Trophoblast cell (in vitro differentiated cells and primary cell): ENCODE results near the gene TRERF1.
A peak's percentile ranks its signal among the peaks of the same experiment; 100 is the strongest.
"Not testable (repeated sequence)": the region's sequence is repeated elsewhere in the genome, so short reads cannot be mapped to it uniquely, and the experiment has no call there.

Source experiments
- DNase-seq, 2 donors: peaks; one replicate each; pipeline ENCODE4 v3.0.0-alpha.2; 2016
- H2AFZ ChIP-seq: 2 replicates; pipeline ENCODE4 v1.6.1; 2013; ENCODE audit warnings: low read length, moderate library complexity, mild to moderate bottlenecking; ENCODE audit not compliant: insufficient read depth, poor library complexity
- H2AK5ac ChIP-seq: 2 replicates; pipeline ENCODE4 v1.6.1; 2013; ENCODE audit warnings: mild to moderate bottlenecking, low read length
- H2BK120ac ChIP-seq: 2 replicates; pipeline ENCODE4 v1.6.1; 2013; ENCODE audit warnings: low read length, mild to moderate bottlenecking, moderate library complexity; ENCODE audit not compliant: insufficient read depth, poor library complexity
- H2BK12ac ChIP-seq: 2 replicates; pipeline ENCODE4 v1.6.1; 2013; ENCODE audit warnings: mild to moderate bottlenecking, low read length, moderate library complexity
- H2BK5ac ChIP-seq: 2 replicates; pipeline ENCODE4 v1.6.1; 2013; ENCODE audit warnings: low read length, low read depth, moderate library complexity, mild to moderate bottlenecking; ENCODE audit not compliant: poor library complexity
- H3K14ac ChIP-seq: 2 replicates; pipeline ENCODE4 v1.6.1; 2013; ENCODE audit warnings: mild to moderate bottlenecking, low read length
- H3K18ac ChIP-seq: 2 replicates; pipeline ENCODE4 v1.6.1; 2013; ENCODE audit warnings: mild to moderate bottlenecking, low read length
- H3K23ac ChIP-seq: 2 replicates; pipeline ENCODE4 v1.6.1; 2013; ENCODE audit warnings: low read length
- H3K27ac ChIP-seq: 2 replicates; pipeline ENCODE4 v1.5.1; 2013; ENCODE audit warnings: low read depth, mild to moderate bottlenecking, inconsistent platforms, low read length, moderate library complexity
- H3K27me3 ChIP-seq: 2 replicates; pipeline ENCODE4 v1.6.1; 2013; ENCODE audit warnings: inconsistent platforms, mild to moderate bottlenecking, low read length, moderate library complexity; ENCODE audit not compliant: insufficient read depth
- H3K36me3 ChIP-seq, 2 experiments: 1 replicate in 1 of 2; 2 replicates in 1 of 2; pipeline ENCODE4 v1.6.1; 2013; ENCODE audit warnings: low read length in 2 of 2, mild to moderate bottlenecking in 2 of 2, moderate library complexity in 1 of 2; ENCODE audit not compliant: insufficient read depth in 2 of 2, control insufficient read depth in 1 of 2
- H3K4ac ChIP-seq: 2 replicates; pipeline ENCODE4 v1.6.1; 2013; ENCODE audit warnings: low read depth, mild to moderate bottlenecking, low read length, moderate library complexity
- H3K4me1 ChIP-seq, 2 experiments: 1 replicate in 1 of 2; 2 replicates in 1 of 2; pipeline ENCODE4 v1.6.1; 2013; ENCODE audit warnings: low read length in 2 of 2, mild to moderate bottlenecking in 2 of 2, moderate library complexity in 1 of 2; ENCODE audit not compliant: insufficient read depth in 2 of 2, control insufficient read depth in 1 of 2
- H3K4me2 ChIP-seq: 2 replicates; pipeline ENCODE4 v1.6.1; 2013; ENCODE audit warnings: inconsistent platforms, mild to moderate bottlenecking, low read length, moderate library complexity
- H3K4me3 ChIP-seq: 2 replicates; pipeline ENCODE4 v1.5.1; 2013; ENCODE audit warnings: mild to moderate bottlenecking, low read depth, low read length, inconsistent platforms
- H3K79me1 ChIP-seq: one replicate; pipeline ENCODE4 v1.6.1; 2013; ENCODE audit warnings: low read length
- H3K79me2 ChIP-seq: 2 replicates; pipeline ENCODE4 v1.6.1; 2013; ENCODE audit warnings: low read length, mild to moderate bottlenecking; ENCODE audit not compliant: control insufficient read depth, insufficient read depth, poor library complexity
- H3K9ac ChIP-seq: 2 replicates; pipeline ENCODE4 v1.6.1; 2013; ENCODE audit warnings: mild to moderate bottlenecking, low read length
- H3K9me3 ChIP-seq: 2 replicates; pipeline ENCODE4 v1.6.1; 2013; ENCODE audit warnings: low read depth, mild to moderate bottlenecking, control low read depth, inconsistent platforms, low read length; ENCODE audit not compliant: insufficient read depth
- H4K12ac ChIP-seq: 2 replicates; pipeline ENCODE4 v1.6.1; 2013; ENCODE audit warnings: low read depth, mild to moderate bottlenecking, low read length, moderate library complexity
- H4K8ac ChIP-seq: 2 replicates; pipeline ENCODE4 v1.6.1; 2013; ENCODE audit warnings: low read depth, mild to moderate bottlenecking, low read length, moderate library complexity
- H4K91ac ChIP-seq: one replicate; pipeline ENCODE4 v1.6.1; 2013; ENCODE audit warnings: low read depth, mild to moderate bottlenecking, low read length, moderate library complexity
- WGBS: extraction: QIAGEN DNeasy Blood & Tissue Kit; methylation state at CpG from one replicate; pipeline ENCODE4 v1.1.7; 2013; ENCODE audit warnings: missing lambda C conversion rate; ENCODE audit not compliant: insufficient read length, insufficient coverage; ENCODE audit errors: extremely low coverage; 5-methylcytosine and 5-hydroxymethylcytosine counted together

The TRERF1 gene

DNA sequence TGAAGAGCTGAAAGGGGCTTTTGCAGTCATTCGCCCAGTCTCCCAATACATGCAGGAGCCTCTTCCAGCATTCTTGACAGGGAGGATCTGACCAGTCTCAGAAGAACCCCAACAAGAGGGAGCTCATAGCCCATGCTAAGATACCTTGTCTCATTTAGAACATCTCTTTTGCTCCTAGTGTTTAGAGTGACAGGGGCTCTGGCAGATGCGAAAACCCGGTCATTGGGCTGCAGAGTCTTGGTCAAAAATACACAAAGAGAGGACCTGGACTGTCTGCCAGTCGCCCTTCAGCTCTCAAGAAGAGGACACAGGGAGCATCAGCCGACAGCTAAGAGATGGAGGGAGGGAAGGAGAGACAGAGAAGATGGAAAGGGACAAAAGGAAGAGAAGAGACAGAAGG, 257.7 kb downstream of the TRERF1 start:
- H2BK120ac ChIP-seq = no peak overlapping the region
- H3K79me2 ChIP-seq = no peaks in the 10 kb centered on the region
- H4K12ac ChIP-seq = no peak overlapping the region
- no peak overlapping the region for H2AK5ac ChIP-seq
- no peak overlapping the region for H3K4ac ChIP-seq
- no peak overlapping the region for H3K4me2 ChIP-seq
- no peak overlapping the region for H3K4me3 ChIP-seq
- no CpG with 5 or more reads among the region's 5 CpGs for WGBS
- no peaks in the 10 kb centered on the region for H3K4me1 ChIP-seq
- no peak overlapping the region for H3K14ac ChIP-seq
- no peak overlapping the region for H2BK12ac ChIP-seq
- no peak overlapping the region for H3K18ac ChIP-seq
- no peak overlapping the region for H2BK5ac ChIP-seq
- H4K91ac ChIP-seq = no peak overlapping the region
- no peak overlapping the region for H4K8ac ChIP-seq
- DNase-seq = no peak
- no peak overlapping the region for H2AFZ ChIP-seq
- H3K9ac ChIP-seq = no peak overlapping the region
- no peaks in the 10 kb centered on the region for H3K9me3 ChIP-seq
- H3K79me1 ChIP-seq = no peaks in the 10 kb centered on the region
- H3K23ac ChIP-seq = no peak overlapping the region
- no peak overlapping the region for H3K27ac ChIP-seq
- no peaks in the 10 kb centered on the region for H3K36me3 ChIP-seq
- H3K27me3 ChIP-seq = no peaks in the 10 kb centered on the region

DNA sequence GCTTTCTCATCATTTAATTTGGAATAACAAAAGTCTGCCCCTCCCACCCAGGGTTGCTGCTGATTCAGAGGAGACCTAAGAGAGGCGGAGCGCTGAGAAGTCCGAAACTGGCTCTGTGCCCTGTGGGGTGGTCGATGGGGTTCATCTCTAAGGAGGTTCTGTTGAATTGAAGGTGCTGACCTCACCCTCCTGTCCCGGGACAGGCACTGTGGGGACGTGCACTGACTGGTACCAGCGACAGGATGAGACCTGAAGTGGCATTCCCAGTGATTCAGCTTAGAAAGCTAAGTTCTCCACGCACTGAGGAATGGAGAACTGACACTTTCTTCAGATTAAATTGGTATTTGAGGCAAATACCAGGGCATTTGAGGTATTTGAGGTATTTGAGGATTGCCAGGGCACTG, 258.2 kb downstream of the TRERF1 start:
- Histone ChIP-seq H3K79me1 (no peaks in the 10 kb centered on the region), H3K4me3 (no peak overlapping the region), H3K4ac (no peak overlapping the region), H2AFZ (no peak overlapping the region), H3K23ac (no peak overlapping the region), H3K14ac (no peak overlapping the region), H4K8ac (no peak overlapping the region), H2BK12ac (no peak overlapping the region), H3K4me2 (no peak overlapping the region), H3K9ac (no peak overlapping the region), H4K91ac (no peak overlapping the region), H2AK5ac (no peak overlapping the region), H3K79me2 (no peaks in the 10 kb centered on the region), H3K36me3 (no peaks in the 10 kb centered on the region), H2BK5ac (no peak overlapping the region), H3K4me1 (no peaks in the 10 kb centered on the region), H2BK120ac (no peak overlapping the region), H4K12ac (peak overlapping the region; percentile 17), H3K18ac (no peak overlapping the region), H3K27me3 (no peaks in the 10 kb centered on the region), H3K27ac (no peak overlapping the region), H3K9me3 (no peaks in the 10 kb centered on the region)
- no CpG with 5 or more reads among the region's 8 CpGs for WGBS
- no peak for DNase-seq

DNA sequence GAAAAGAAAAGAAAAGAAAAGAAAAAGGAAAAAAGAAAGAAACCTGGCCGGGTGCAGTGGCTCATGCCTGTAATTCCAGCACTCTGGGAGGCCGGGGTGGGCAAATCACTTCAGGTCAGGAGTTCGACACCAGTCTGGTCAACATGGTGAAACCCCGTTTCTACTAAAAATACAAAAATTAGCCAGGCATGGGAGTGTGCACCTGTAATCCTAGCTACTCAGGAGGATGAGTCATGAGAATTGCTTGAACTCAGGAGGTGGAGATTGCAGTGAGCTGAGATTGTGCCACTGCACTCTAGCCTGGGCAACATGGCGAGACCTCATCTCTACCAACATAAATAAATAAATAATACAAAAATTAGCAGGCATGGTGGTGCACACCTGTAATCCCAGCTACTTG, 259.3 kb downstream of the TRERF1 start:
- H3K4me2 ChIP-seq, H3K36me3 ChIP-seq, H4K91ac ChIP-seq, H4K12ac ChIP-seq, H3K27ac ChIP-seq, H2BK5ac ChIP-seq, H2AFZ ChIP-seq, H2AK5ac ChIP-seq, H3K9me3 ChIP-seq, H4K8ac ChIP-seq, H2BK12ac ChIP-seq, H3K18ac ChIP-seq, DNase-seq, H3K14ac ChIP-seq, H3K27me3 ChIP-seq, H3K9ac ChIP-seq, H3K23ac ChIP-seq, H2BK120ac ChIP-seq, H3K4ac ChIP-seq, H3K4me1 ChIP-seq, H3K79me2 ChIP-seq, H3K4me3 ChIP-seq, H3K79me1 ChIP-seq: not testable (repeated sequence)
- no CpG with 5 or more reads among the region's 5 CpGs for WGBS

DNA sequence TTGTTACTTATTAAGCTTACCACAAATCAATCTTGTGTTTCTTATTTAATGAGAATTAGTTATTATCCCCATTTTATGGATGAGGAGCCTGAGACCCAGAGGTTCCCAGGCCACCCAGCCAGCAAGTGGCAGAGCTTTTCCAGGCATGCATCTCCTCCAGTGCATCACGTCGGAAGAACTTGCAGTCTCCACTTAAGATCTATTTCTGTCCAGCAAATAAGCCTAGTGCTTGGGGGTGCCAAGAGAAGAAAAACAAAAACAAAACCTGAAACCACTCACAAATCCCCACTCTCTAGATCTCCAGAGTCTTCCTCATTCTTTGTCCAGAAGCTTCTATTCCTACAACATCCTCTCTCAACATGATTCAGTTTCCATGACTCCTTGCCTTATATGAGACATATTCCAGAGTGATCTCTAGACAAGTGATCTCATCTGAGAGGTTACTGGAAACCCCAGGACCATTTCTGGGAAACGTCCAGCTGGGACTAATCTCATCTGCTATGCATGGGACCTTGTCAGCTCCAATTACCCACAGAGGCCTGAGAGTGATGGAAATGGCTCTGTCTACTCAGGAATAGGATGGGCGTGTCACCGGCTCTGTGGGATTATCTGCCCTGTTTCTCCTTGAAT, 261.1 kb downstream of the TRERF1 start:
- DNase-seq = no peak
- no CpG with 5 or more reads among the region's 5 CpGs for WGBS

More for the DNA sequence above, 261.1 kb downstream of the TRERF1 start:
- Histone ChIP-seq H3K27me3 (no peaks in the 10 kb centered on the region), H2BK5ac (no peak overlapping the region), H2BK12ac (no peak overlapping the region), H2AK5ac (no peak overlapping the region), H3K9ac (no peak overlapping the region), H4K8ac (no peak overlapping the region), H3K36me3 (no peaks in the 10 kb centered on the region), H3K23ac (no peak overlapping the region), H3K14ac (no peak overlapping the region), H4K12ac (no peak overlapping the region), H3K4me1 (no peaks in the 10 kb centered on the region), H3K27ac (no peak overlapping the region), H2BK120ac (no peak overlapping the region), H2AFZ (no peak overlapping the region), H3K4me2 (no peak overlapping the region), H3K79me1 (no peaks in the 10 kb centered on the region), H3K18ac (no peak overlapping the region), H4K91ac (no peak overlapping the region), H3K79me2 (no peaks in the 10 kb centered on the region), H3K4ac (no peak overlapping the region), H3K9me3 (no peaks in the 10 kb centered on the region), H3K4me3 (no peak overlapping the region)
